Endothelial cell (in vitro differentiated cells): ENCODE measurements around the gene FAR2. TPM values are rescaled to one million over a fixed set of nuclear protein-coding genes. Genes with fewer than 3 reads are reported as not detected.

ENCODE experiments used
- DNase-seq: peaks from one replicate; pipeline ENCODE4 v3.0.0; 2021; ENCODE audit warnings: low spot score
- H3K27ac Mint-ChIP-seq: one replicate; pipeline ENCODE4 v1.8.0; 2021; ENCODE audit warnings: mixed read lengths, inconsistent platforms; ENCODE audit not compliant: unreplicated experiment
- H3K27me3 Mint-ChIP-seq: one replicate; pipeline ENCODE4 v1.8.0; 2021; ENCODE audit warnings: mild to moderate bottlenecking, moderate library complexity, mixed read lengths, inconsistent platforms; ENCODE audit not compliant: unreplicated experiment
- H3K36me3 Mint-ChIP-seq: one replicate; pipeline ENCODE4 v1.8.0; 2021; ENCODE audit warnings: mild to moderate bottlenecking, low read depth, mixed read lengths, inconsistent platforms; ENCODE audit not compliant: unreplicated experiment
- H3K4me1 Mint-ChIP-seq: one replicate; pipeline ENCODE4 v1.8.0; 2021; ENCODE audit warnings: mild to moderate bottlenecking, mixed read lengths, inconsistent platforms; ENCODE audit not compliant: unreplicated experiment
- H3K4me3 Mint-ChIP-seq: one replicate; pipeline ENCODE4 v1.8.0; 2021; ENCODE audit warnings: mild to moderate bottlenecking, mixed read lengths, inconsistent platforms; ENCODE audit not compliant: unreplicated experiment
- H3K9me3 Mint-ChIP-seq: one replicate; pipeline ENCODE4 v1.8.0; 2021; ENCODE audit warnings: mixed read lengths, inconsistent platforms; ENCODE audit not compliant: unreplicated experiment
- total RNA-seq: library from RNA; stranded (reverse); fragmentation: NEBNext Ultra II Directional; extraction: Animal tissue kit (Norgen Biotek cat#: 25700); gene quantifications from one replicate; pipeline ENCODE4 v1.2.1, GENCODE V29; 2021; ENCODE audit not compliant: unreplicated experiment
- TF ChIP-seq, protein P1 (sequence below): fragments of 200-600 bp; sonication (generic); IDR thresholded peaks from one replicate; pipeline ENCODE4 v1.5.0; 2021; ENCODE audit warnings: antibody characterized with exemption; ENCODE audit not compliant: unreplicated experiment

The FAR2 gene
- total RNA-seq, 1 donor from 2014 or later = 104 TPM

DNA sequence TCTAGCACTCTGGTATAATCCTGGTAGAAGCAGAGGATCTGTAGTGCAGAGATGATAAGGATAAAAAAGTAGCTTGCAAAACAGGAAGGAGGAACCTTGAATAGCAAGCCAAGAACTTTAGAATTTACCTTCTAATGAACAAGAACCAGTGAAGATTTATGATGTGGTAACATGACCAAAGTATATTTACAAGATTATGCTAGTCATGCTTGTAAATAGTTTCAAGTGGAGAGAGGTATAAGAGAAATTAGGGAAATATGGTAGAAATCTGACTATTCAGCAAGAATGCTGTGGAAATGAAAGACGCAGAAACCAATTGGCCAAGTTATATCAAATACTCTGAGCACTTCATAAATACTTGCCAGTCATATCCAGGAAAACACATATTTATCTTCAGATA is 184.1 kb downstream of the FAR2 start:
- TF ChIP-seq, protein P1, sequence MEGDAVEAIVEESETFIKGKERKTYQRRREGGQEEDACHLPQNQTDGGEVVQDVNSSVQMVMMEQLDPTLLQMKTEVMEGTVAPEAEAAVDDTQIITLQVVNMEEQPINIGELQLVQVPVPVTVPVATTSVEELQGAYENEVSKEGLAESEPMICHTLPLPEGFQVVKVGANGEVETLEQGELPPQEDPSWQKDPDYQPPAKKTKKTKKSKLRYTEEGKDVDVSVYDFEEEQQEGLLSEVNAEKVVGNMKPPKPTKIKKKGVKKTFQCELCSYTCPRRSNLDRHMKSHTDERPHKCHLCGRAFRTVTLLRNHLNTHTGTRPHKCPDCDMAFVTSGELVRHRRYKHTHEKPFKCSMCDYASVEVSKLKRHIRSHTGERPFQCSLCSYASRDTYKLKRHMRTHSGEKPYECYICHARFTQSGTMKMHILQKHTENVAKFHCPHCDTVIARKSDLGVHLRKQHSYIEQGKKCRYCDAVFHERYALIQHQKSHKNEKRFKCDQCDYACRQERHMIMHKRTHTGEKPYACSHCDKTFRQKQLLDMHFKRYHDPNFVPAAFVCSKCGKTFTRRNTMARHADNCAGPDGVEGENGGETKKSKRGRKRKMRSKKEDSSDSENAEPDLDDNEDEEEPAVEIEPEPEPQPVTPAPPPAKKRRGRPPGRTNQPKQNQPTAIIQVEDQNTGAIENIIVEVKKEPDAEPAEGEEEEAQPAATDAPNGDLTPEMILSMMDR = no peak
- H3K36me3 Mint-ChIP-seq = peaks cover 5% of the 10 kb centered on the region
- no peaks in the 10 kb centered on the region for H3K9me3 Mint-ChIP-seq
- DNase-seq = no peak
- no peak overlapping the region for H3K4me3 Mint-ChIP-seq
- H3K4me1 Mint-ChIP-seq = no peaks in the 10 kb centered on the region
- H3K27me3 Mint-ChIP-seq = peaks cover under 1% of the 10 kb centered on the region
- H3K27ac Mint-ChIP-seq = no peak overlapping the region

DNA sequence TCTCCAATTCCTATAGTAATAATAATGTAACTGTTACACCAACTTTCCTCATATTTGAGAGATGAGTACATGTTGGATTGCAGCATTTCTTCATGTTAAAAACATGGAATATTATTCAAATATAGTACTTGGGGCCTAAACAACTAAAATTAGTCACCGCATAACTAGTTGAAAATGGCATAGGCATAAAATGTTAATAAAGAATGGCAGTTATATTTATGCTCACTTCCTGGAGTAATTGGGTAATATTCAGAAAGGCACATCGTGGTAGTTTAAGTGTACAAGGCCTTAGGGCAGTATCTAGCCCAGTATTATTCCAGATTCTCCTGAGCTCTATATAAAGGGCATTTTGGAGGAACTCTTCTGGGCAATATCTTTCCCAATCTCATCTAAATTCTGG is 185.9 kb downstream of the FAR2 start:
- no peak for DNase-seq
- Mint-ChIP-seq H3K36me3 (peaks cover 5% of the 10 kb centered on the region), H3K4me3 (no peak overlapping the region), H3K4me1 (no peaks in the 10 kb centered on the region), H3K27me3 (peaks cover 2% of the 10 kb centered on the region), H3K9me3 (no peaks in the 10 kb centered on the region), H3K27ac (no peak overlapping the region)
- TF ChIP-seq, protein P1 = no peak

DNA sequence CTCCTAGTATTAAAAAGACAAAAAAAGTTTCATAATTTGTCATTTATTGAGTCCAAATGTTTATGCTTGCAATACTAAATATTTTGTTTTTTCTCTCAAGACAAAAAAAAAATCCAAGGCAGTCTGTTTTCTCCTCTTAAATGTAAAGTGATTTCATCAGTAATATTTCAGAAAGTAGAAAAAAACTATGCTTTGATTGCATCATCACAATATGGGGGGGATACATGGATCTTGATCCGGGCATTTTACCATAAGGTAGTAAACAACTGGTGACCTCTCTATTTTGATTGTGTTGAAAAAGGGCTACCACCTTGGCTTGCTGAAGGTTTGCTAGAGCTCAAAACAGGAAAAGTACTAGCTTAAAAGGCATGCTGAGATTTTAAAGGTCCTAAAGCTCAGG is 188.2 kb downstream of the FAR2 start:
- Mint-ChIP-seq H3K27ac (no peak overlapping the region), H3K36me3 (no peaks in the 10 kb centered on the region), H3K9me3 (no peaks in the 10 kb centered on the region), H3K27me3 (peaks cover 2% of the 10 kb centered on the region), H3K4me1 (no peaks in the 10 kb centered on the region), H3K4me3 (no peak overlapping the region)
- TF ChIP-seq, protein P1 = no peak
- DNase-seq = no peak

GRCh38 chr12:29343022-29343799 is 194.1 kb downstream of the FAR2 start:
- no peaks in the 10 kb centered on the region for H3K9me3 Mint-ChIP-seq

More at GRCh38 chr12:29343022-29343799, 194.1 kb downstream of the FAR2 start:
- no peaks in the 10 kb centered on the region for H3K4me1 Mint-ChIP-seq
- TF ChIP-seq, protein P1 = no peak
- peaks cover under 1% of the 10 kb centered on the region for H3K27me3 Mint-ChIP-seq
- no peak overlapping the region for H3K4me3 Mint-ChIP-seq
- no peak overlapping the region for H3K27ac Mint-ChIP-seq
- peaks cover 4% of the 10 kb centered on the region for H3K36me3 Mint-ChIP-seq
- no peak for DNase-seq
